ENCODE data around the gene STARD6. TPM values are rescaled to one million over a fixed set of nuclear protein-coding genes. Genes with fewer than 3 reads are reported as not detected.

Gene STARD6
- total RNA-seq, 4 donors from 2014 or later = not detected

- no peak for TF ChIP-seq CTCF (IDR thresholded peaks at IDR 0.05; ENCODE audit: low read depth)
Measured at GRCh38 chr18:54296062-54296461, 61.6 kb downstream of the STARD6 start.

- TF ChIP-seq CTCF (IDR thresholded peaks at IDR 0.05; ENCODE audit: low read depth) = no peak
Measured at GRCh38 chr18:54294274-54294673, 63.4 kb downstream of the STARD6 start.

GRCh38 chr18:54284981-54285785 is 72.5 kb downstream of the STARD6 start:
- no peak for TF ChIP-seq CTCF (IDR thresholded peaks at IDR 0.05; ENCODE audit: low read depth)

GRCh38 chr18:54284535-54284934 is 73.1 kb downstream of the STARD6 start:
- TF ChIP-seq CTCF (IDR thresholded peaks at IDR 0.05; ENCODE audit: low read depth) = no peak

- no peak for TF ChIP-seq CTCF (IDR thresholded peaks at IDR 0.05; ENCODE audit: low read depth)
Measured at GRCh38 chr18:54280220-54280569, 77.5 kb downstream of the STARD6 start.

- no peak for TF ChIP-seq CTCF (IDR thresholded peaks at IDR 0.05; ENCODE audit: low read depth)
Measured at GRCh38 chr18:54279477-54280219, 78.0 kb downstream of the STARD6 start.

GRCh38 chr18:54278615-54279014 is 79.0 kb downstream of the STARD6 start:
- no peak for TF ChIP-seq CTCF (IDR thresholded peaks at IDR 0.05; ENCODE audit: low read depth)

Data from subcutaneous adipose tissue (tissue), 4 donors.